GM18505 (cell line): ENCODE data around the gene COL16A1.

Source experiments
- ATAC-seq: cut with Tn5 transposase; IDR thresholded peaks from one replicate; pipeline ENCODE4 v1.9.1; 2021; ENCODE audit not compliant: unreplicated experiment
- POLR2A ChIP-seq: IDR thresholded peaks from 4 replicates; pipeline ENCODE4 v1.6.1; 2011; ENCODE audit warnings: borderline replicate concordance; ENCODE audit not compliant: insufficient read depth, insufficient read length; ENCODE audit errors: extremely low read depth

COL16A1 gene

DNA sequence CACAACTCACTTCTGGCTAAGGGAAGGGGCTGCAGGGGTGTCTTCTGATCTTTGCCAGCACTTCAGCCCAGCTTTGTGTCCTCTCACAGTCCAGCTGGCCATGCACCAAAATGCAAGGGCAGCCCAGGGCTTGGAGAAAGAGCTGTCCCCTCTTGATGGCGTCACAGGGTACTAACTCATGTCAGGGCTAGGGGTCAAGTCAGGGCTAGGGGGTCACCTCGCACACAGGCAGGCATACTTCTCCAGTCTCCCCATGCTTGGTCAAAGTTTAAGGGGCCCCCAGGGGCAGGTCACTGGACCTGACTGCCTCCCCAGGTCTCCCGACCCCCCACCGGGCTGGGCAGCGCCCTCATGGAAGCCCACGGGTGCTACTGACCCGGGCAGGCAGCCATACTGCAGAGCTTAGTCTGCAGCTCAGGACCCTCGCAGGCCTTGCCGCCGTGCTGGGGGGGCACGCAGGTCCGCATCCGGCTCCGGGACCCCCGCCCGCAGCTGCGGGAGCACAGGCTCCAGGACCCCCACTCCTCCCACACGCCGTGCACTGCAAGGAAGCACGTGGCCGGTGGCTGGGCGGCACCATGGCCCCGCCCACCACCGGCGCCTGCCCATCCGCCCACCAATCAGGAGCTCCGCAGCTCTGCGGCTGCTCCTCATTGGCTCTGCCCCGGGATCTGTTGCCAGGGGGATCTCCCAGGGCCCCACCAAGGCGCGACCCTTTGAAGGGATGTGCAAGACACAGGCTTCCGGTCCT is 38.8 kb upstream of the COL16A1 start:
- TF ChIP-seq POLR2A, result no peak
- no peak for ATAC-seq

DNA sequence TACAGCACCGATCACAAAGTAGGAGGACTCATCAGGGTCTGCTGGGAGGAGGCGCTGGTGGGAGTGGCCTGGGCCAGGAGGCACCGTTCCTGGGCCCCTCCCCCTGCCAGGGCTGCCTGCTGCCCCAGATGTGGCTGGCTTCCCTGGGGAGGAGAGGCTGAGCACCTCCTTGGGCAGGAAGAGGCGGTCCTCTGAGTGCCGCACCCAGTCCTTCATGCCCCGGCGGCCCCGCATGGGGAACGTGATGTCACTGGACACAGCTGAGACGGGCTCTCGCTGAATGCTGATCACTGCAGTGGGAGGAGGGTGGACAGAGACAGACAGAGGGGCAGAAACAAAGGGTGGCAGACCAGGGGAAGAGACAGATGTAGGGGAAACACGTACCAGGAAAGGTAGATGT is 35.5 kb upstream of the COL16A1 start:
- ATAC-seq, result no peak
- TF ChIP-seq POLR2A, result no peak

GRCh38 chr1:31736675-31737074 is 32.9 kb upstream of the COL16A1 start:
- no peak for TF ChIP-seq POLR2A
- ATAC-seq, result no peak

DNA sequence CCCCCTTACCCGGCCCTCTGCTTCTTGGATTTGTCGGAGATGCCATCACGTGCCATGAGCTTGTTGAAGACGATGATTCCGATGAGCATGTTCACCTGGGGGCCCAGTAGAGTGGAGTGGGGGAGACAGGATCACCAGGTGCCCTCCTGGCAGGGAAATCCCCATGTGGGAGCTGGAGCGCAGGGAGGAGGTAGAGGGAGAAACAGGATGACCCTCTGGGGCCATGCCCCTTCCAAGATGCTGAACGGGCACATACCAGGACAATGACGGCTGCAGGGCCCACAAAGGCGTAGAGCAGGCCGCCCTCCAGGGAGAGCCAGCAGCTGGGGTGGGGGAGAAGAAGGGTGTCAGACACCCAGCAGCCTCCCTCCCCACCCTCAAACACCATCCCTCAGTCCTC is 31.8 kb upstream of the COL16A1 start:
- no peak for ATAC-seq

DNA sequence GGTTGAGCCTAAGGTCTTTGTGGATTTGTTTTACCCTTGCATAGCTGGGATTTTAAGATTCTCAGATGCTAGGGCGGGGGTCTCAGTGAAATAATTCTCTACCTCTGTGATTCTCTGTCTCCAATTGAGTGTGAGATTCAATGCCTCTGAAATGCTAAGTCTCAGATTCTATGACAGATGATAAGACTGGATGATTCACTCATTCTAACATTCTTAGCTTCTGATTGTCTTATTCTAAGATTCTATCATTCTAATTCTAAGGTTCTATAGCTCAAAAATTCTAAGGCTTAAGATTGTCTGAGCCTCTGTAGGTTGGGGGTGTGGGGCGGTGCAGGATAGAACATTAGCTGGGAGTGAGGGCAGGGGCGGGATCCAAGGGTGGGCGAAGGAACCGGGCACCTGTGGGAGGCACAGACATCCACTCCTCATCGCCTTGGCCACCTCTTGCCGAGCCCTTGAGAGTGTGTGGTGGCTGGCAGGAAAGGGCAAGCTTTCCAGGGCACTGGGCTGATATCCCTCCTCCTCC is 30.8 kb upstream of the COL16A1 start:
- ATAC-seq, result no peak
- no peak for TF ChIP-seq POLR2A

More for the DNA sequence above, 31.8 kb upstream of the COL16A1 start:
- TF ChIP-seq POLR2A, result no peak

DNA sequence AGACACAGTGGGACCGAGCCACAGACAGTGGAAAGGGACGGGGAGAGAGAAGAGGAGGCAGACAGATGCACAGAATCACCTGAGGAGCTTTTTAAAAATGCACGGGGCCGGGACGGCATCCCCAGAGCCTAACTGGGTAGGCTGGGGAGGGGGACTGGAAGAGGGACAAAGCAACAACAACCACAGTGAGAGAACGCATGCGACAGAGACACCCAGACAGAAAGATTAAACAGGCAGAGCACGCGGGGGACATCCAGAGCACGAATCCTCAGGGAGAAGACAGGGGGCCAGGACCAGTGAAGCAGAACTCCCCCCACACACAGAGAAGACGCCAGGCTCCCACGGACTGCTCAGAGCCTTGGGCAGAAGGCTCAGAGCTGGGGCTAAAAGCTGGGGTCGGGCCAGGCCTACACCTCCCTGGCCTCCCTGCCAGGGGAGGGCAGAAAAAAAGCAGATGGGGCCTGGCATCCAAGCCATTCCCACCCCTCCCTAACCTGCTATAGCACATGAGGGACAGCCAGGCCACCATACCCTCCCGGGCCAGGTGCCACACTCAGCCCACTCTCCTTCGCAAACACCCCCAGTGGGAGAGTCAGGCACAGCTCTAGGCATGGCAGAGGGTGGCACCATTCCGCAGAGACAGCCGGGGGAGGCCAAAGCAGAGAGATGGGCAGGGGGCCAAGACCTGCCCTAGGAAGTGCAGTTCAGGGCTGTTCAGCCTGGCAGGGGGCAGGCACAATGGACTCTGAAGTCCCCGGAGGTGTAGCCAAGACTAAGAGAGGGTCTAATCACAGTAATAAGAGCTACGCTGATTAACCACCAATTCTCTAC is 29.8 kb upstream of the COL16A1 start:
- no peak for TF ChIP-seq POLR2A
- ATAC-seq, result no peak

GRCh38 chr1:31732751-31733289 is 29.0 kb upstream of the COL16A1 start:
- no peak for TF ChIP-seq POLR2A
- ATAC-seq, result no peak

DNA sequence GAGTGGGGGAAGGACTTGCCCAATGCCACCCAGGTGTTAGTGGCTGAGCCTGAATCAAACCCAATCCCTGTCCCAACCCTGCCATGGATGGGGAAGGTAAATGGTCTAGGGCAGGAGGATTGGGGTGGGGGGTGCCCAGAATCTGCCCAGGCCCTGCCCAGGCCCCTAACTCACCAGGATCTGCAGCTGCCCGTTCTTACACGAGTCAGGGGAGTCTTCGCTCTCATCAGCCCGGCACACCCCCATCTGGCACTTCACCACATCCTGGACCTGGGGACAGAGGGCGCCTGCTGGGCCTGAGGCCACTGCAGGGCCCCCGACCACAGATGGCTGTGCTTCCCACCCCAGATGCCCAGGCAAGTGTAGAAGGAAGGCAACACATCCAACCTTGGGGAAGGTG is 28.5 kb upstream of the COL16A1 start:
- no peak for TF ChIP-seq POLR2A
- no peak for ATAC-seq

- ATAC-seq, result no peak
- TF ChIP-seq POLR2A, result no peak
These were observed 27.3 kb upstream of the COL16A1 start for GRCh38 chr1:31731049-31731565.

DNA sequence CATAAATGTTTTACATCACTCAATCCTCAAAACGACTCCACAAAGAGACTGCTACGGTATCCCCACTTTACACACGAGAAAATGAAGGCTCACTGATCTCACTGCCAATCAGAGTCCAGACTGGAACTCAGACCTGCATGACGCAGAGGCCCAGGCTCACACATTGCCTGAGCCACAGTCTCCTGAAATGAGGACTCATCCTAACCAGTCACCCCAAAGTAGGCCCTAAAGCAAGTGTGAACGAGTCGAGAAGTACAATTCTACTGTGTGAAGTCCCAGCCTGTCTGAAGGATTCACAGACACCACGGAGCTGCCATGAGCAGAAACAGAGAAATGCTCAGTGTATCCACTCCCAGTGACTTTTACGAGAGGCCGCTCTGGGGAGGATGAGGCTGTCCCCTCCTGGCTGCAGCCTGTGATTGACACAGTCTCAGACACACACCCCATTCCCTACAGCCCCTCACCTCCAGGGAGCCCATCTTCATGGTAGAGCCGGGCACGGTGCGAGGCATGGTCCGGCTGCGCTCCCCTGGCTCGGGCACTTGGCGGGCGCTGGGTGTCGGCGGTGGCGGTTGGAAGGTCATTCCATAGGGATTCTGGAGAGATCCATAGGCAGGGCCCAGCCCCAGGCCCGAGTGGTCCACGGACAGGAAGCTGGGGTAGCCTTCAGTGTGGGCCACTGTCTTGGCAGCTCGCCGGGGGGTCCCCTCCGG is 26.7 kb upstream of the COL16A1 start:
- no peak for ATAC-seq
- no peak for TF ChIP-seq POLR2A

DNA sequence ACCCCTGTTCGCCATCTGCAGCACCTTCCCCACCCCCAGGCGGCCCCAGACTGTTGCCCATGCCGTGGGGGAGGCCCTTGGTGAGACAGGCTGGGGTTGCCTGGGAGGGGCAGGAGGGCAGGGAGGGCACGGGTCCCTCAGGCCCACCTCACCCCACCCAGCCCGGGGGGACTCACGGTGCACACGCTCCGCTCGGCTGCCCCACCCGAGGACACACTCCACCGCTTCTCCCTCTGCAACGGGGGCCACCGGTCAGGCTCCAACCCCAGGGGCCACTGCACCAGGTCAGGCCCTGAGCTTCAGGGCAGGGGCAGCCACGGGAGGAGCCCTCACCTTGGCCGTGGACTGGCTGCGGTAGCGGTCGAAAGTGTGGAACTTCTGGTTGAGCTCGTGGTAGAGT is 24.0 kb upstream of the COL16A1 start:
- ATAC-seq, result no peak
- no peak for TF ChIP-seq POLR2A

- no peak for ATAC-seq
- no peak for TF ChIP-seq POLR2A
These were observed 23.4 kb upstream of the COL16A1 start for GRCh38 chr1:31727195-31727594.

GRCh38 chr1:31726715-31727114 is 22.9 kb upstream of the COL16A1 start:
- no peak for TF ChIP-seq POLR2A
- ATAC-seq, result no peak

GRCh38 chr1:31725777-31726535 is 22.1 kb upstream of the COL16A1 start:
- no peak for TF ChIP-seq POLR2A
- ATAC-seq, result no peak
